NCI-H748 treated with DMSO at 0.1 percent for 48 hours (cell line): ENCODE data around the gene TIA1.
"Not testable (repeated sequence)": the region's sequence is repeated elsewhere in the genome, so short reads cannot be mapped to it uniquely, and the experiment has no call there.

ENCODE experiments used
- DNase-seq: peaks from one replicate; lab custom pipeline; 2025; lab: John Stamatoyannopoulos, UW

Gene TIA1

GRCh38 chr2:70248181-70248847 is at the start of gene TIA1:
Gene TIA1 (minus strand): TSS chr2:70248628. CDS start chr2:70248430, 198 bp downstream.
- peak; percentile 93 for DNase-seq

GRCh38 chr2:70297828-70298227 is 49.4 kb upstream of the TIA1 start:
- DNase-seq: not testable (repeated sequence)

GRCh38 chr2:70283500-70284191 is 35.2 kb upstream of the TIA1 start:
- DNase-seq: no peak

GRCh38 chr2:70282439-70282838 is 34.0 kb upstream of the TIA1 start:
- no peak for DNase-seq

GRCh38 chr2:70280242-70280798 is 31.9 kb upstream of the TIA1 start:
- no peak for DNase-seq

GRCh38 chr2:70270323-70270722 is 21.9 kb upstream of the TIA1 start:
- no peak for DNase-seq

- not testable (repeated sequence) for DNase-seq
These were observed 21.2 kb upstream of the TIA1 start for GRCh38 chr2:70269422-70270302.

- not testable (repeated sequence) for DNase-seq
These were observed 18.5 kb upstream of the TIA1 start for GRCh38 chr2:70266925-70267324.

GRCh38 chr2:70261501-70261900 is 13.1 kb upstream of the TIA1 start:
- DNase-seq: no peak

GRCh38 chr2:70258532-70258875 is 10.1 kb upstream of the TIA1 start:
- no peak for DNase-seq

GRCh38 chr2:70255637-70256314 is 7.3 kb upstream of the TIA1 start:
- no peak for DNase-seq

- no peak for DNase-seq
These were observed 2.0 kb upstream of the TIA1 start for GRCh38 chr2:70250434-70250833.

- DNase-seq: no peak
These were observed 856 bp downstream of the TIA1 start for GRCh38 chr2:70247364-70248180.

GRCh38 chr2:70243806-70244584 is 4.4 kb downstream of the TIA1 start:
- no peak for DNase-seq

GRCh38 chr2:70242552-70242951 is 5.9 kb downstream of the TIA1 start:
- no peak for DNase-seq

- no peak for DNase-seq
These were observed 7.1 kb downstream of the TIA1 start for GRCh38 chr2:70241340-70241739.

- DNase-seq: no peak
These were observed 7.8 kb downstream of the TIA1 start for GRCh38 chr2:70240599-70240998.

- no peak for DNase-seq
These were observed 14.5 kb downstream of the TIA1 start for GRCh38 chr2:70233926-70234325.

GRCh38 chr2:70226781-70227180 is 21.6 kb downstream of the TIA1 start:
- DNase-seq: no peak

- DNase-seq: not testable (repeated sequence)
These were observed 25.1 kb downstream of the TIA1 start for GRCh38 chr2:70223305-70223704.
